Suprapubic skin (tissue), 3 donors: ENCODE data around the gene LPP.

ENCODE experiments used
- CTCF ChIP-seq, 2 donors: fragments of 200-600 bp in 1 of 2; fragments of 450-650 bp in 1 of 2; sonication (generic) in 1 of 2; IDR thresholded peaks; one replicate each; pipeline ENCODE4 v1.5.1; 2016 to 2019; ENCODE audit warnings: antibody characterized with exemption in 2 of 2, mild to moderate bottlenecking in 1 of 2, moderate library complexity in 1 of 2
- POLR2A ChIP-seq, 2 donors: fragments of 450-650 bp; IDR thresholded peaks; one replicate each; pipeline ENCODE4 v1.6.1; 2017; ENCODE audit warnings: antibody characterized with exemption in 2 of 2, mild to moderate bottlenecking in 2 of 2, moderate library complexity in 2 of 2

- no peak for TF ChIP-seq CTCF (IDR thresholded peaks at IDR 0.05)
- TF ChIP-seq POLR2A (IDR thresholded peaks at IDR 0.05): no peak
Observed at GRCh38 chr3:188486126-188486525, 332.2 kb downstream of the LPP start.
